NCI-H2227 (cell line): ENCODE results near the gene NYAP2.

Source experiments
- DNase-seq: peaks from one replicate; lab custom pipeline; 2025; ENCODE audit not compliant: unreplicated experiment; lab: John Stamatoyannopoulos, UW

NYAP2 gene

DNA sequence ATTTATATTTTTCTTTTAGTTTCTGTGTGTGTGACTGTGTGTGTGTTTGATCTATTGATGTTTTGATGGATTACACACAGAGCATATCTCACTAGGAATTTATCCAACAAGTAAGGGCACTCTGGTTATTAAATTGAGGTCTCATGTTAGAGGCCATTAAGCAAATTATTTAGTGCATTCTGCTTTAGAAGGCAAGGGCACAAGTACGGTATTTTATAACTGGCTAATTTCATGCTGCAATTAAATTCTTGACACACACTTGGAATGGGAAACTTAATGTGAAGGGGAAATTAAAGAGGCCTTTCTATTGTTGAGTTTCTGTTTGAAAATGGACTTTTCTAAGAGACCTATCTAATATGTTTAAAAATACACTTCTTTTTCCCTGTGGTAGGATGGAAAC, 25.8 kb downstream of the NYAP2 start:
- no peak for DNase-seq

DNA sequence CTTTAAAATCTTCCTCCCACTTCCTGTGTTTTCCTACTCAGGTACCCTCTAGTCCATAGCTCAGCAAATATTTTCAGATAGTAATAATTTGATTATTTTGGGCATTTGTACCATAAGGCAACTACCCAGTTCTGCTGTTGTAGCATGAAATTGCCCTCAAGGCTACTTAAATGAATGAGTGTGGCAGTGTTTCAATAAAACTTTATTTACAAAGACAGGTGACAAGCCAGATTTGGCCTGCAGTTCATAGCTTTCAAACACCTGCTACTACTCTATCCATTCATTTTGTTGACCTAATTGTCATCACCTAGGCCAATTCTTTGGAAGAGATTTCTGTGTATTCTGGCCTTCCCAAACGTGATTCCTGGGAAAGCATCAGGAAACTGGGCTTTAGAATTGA, 28.9 kb downstream of the NYAP2 start:
- DNase-seq, result no peak

DNA sequence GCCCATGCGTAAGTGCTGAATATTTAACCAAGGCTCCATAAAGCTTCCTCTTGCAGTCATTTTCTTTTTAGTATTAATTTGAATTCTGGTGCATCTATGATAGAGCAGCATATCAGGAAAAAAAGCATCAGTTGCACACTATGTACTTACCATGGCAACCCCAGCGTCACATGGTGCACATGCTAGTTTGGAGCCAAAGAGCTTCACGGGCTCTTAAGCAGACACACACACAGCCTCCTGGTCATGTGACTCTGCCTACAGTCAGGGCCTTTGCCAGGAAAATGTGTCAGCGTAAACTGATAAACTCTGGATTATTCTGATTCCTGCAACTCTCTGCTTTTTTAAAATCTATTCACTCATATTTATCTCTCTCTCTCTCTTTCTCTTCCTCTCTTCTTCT, 30.2 kb downstream of the NYAP2 start:
- DNase-seq, result peak; percentile 71

DNA sequence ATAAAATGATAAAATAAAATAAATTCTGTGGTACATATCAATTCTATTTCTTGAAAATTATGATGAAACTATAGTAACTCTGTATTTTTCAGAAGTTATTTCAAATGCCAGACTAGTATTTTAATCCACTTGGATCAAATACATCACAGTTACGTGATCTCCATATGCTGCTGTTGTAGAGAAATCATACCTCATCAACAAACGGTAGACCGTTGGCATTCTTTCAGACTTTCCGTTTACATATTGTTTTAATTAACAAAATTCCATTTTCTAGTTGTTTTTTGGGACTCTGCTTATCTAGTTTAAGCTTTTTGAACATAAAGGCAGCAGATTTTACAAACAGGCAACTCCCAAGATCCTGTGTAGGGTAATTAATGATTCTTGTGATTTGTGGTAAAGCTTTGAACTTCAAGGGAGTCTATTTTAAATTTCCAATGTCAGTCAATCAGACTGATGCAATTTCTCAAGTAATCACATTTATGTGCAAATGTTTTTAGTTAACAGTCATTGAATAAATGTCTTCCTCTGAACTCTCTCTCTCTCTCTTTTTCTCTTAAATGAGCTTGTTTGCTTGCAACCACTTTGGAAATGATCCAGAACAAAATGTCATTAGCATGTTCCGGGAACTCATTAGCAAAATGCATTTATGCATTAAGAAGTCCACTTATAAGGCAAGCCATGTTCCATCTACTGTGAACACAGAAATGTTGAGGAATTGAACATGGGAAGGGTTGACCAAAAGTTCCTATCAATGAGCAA, 31.8 kb downstream of the NYAP2 start:
- DNase-seq, result no peak

DNA sequence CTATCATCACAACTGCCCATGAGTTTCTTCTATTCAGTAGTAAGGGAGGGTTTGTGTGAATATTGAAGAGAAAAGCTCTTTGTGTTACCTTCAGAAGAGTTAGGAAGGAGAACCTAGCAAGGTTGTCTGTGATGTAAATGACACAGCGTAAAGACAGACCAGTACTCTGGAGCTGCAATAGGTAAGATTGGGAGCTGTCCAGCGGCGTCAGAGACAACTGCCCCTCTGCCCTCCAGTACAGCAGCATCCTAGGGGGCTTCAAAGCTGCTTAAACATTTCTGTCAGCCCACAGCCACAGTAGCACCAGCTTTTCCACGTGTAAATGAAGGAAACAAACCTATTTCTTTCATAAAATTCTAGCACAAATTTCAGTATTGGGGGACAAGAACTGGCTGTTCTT, 34.5 kb downstream of the NYAP2 start:
- DNase-seq, result no peak

DNA sequence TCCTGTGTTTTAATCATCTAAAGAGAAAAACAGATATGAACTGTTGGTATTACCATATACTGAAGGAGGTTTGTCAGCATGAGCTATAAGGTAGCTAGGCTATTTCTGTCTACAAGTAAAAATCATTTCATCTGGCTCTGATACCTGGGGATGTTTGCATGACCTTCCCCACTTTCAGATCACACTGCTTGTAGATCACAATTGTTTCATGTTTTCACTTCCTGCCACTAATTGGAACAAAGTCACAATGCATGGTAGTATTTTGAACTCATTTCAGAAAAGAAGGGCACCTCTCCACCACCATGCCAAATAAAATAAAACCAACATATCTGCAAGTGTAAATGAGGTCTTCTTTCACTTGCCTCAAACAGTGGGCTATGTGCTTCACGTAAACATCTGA, 37.8 kb downstream of the NYAP2 start:
- DNase-seq, result no peak

DNA sequence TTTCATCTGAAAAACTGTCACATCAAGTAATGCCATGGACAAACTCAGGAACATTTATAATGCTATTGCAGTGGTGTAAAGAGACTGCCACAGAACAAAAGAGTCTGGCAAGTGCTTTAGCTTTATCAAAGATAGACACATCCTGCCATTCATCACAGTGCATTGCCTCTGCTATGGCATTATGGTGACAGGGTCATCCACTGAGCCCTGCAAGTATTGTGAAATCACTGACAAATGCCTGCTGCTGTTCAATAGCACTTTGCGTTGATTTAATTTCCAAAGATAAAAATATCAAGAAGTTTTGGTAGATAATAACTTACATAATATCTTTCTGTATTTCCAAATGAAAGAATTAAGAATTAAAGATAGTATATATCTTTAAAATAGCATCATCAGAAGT, 38.7 kb downstream of the NYAP2 start:
- DNase-seq, result no peak

DNA sequence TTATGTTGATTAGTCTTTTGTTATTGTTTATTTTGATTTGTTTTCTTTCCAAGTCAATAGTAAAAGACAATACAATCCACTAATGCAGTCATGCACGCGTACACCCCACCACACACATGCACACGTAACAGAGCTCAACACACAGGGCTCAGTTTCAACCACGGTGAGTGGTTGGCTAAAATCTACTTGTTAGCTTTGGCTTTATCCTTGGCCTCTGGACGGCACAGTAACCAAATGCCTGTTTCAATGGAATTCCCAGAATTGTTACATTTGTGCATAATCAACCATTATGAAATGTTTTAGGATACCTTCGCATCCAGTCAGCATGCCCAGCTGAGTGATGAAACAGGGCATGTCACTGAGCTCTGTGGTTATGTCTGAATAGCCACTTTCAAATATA, 53.2 kb downstream of the NYAP2 start:
- no peak for DNase-seq

DNA sequence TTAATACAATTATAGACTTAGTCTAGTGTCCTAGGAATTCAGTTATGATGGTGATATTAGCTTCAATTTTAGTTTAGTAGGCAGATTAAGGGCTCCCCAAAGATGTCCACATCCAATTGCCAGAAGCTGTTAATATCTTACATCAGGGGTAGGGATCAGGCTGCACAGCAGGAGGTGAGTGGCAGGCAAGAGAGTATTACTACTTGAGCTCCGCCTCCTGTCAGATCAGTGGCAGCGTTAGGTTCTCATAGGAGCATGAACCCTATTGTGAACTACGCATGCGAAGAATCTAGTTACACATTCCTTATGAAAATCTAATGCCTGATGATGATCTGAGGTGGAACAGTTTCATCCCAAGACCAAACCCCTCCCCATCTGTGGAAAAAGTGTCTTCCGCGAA, 54.9 kb downstream of the NYAP2 start:
- DNase-seq, result no peak

DNA sequence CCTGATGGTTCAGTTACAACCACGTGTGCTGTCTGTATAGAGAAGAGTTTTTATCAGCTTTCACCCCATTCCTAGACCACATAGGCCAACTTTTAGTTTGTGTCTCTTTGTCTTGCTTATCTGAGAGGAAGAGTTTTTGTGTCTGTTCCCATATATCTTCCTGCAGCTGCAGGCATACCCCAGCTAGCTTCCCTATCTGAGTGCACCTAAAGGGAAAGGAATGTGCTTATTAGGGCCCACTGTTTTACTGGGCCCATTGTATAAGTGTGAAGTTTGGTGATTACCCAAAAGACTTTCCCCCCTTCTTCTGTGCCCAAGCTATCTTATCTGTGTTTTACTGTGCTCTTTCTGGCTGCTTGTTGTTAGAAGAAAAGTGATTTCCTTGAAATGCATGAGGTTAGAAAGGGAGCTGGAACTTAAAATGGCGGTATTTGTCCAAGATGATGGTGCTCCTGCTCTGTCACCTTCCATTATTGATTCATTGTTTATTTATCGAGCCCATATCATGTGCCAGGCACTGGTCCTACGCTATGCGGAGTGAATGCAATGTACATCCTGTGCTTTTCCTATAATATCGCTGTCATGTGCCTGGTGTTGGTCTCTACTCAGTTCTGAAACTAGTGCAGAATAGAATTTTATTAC, 57.2 kb downstream of the NYAP2 start:
- no peak for DNase-seq

DNA sequence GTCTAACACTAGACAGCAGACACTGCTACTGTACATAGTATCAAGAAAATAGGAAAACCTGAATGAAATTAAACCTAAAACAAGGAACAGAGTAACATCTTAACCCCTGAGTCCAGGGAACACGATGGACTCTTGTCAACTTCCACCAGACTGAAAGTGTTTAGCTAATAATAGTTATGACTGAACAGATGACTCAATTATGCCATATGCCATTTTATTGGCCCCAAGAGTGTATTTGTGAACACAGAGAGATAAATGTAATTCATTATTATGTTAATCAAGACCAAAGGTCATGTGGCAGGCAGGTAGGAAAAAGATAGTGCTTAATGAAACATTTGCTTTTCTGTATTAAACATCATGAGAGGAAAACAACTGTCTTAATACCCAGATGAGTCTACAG, 58.0 kb downstream of the NYAP2 start:
- no peak for DNase-seq

DNA sequence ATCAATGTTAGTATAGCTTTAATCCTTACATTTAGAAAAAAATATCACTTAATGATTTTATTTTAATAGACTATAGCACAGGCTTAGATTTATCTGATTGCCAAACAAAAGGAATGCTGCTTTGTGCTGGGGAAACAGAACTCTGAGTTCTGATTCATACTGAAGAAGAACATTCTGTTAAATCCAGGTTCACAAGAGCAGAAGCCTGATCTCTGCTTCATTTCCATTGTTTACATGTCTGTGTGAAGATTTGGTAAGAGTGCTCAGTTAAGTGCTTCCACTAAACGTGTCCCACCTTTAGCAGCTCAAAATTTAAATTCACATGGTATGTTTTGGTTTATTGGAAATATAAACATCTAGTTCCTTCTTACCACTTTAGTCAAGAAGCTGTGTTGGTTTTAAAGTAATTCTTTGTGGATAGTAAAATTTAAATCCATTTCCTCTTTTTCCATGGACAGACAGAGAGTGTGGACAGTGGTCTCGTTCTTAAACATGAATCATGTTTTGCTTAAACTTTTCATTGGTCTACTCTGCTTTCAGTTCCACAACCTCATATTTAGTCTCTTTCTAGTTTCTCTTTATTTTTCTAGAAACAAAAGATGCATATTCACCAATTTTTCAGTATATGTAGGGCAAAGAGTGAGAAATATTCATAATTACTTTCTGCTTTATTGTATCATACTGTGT, 59.1 kb downstream of the NYAP2 start:
- DNase-seq, result no peak

DNA sequence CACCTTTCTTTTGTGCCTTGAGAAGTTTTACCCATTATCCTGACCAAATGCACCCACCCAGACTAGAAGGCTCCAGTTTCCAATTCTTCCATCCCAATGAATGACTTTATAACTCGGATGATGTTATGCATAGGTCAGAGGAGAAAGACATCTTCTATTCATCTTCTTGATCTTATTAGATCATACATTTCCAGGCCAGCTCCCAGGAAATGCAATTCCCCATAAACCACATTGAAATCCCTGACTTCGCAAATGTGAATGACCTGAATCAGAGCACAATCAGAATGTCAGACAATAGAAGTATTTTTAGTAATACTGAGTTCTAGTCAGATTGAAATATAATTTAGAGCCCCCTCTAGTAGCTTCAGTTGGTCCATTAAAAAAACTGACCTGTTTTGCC, 62.9 kb downstream of the NYAP2 start:
- DNase-seq, result no peak

DNA sequence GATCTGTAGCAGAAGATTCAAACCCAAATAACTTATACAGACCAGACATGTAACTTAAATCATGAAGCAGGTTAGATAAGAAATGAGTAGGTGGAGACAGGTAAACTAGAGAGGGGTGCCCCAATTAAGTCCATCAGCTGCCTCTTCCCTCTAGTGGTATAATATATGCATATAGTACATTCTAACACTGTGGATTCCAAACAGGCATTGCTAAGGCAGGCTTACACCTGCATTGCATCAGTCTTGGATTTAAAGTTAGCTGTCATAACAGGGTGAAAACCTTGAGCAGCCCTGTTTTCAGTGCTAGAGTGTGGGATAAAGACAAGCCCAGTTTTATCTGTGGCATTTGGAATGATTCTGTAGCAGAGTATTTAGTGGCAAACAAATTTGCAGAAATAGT, 63.4 kb downstream of the NYAP2 start:
- no peak for DNase-seq

DNA sequence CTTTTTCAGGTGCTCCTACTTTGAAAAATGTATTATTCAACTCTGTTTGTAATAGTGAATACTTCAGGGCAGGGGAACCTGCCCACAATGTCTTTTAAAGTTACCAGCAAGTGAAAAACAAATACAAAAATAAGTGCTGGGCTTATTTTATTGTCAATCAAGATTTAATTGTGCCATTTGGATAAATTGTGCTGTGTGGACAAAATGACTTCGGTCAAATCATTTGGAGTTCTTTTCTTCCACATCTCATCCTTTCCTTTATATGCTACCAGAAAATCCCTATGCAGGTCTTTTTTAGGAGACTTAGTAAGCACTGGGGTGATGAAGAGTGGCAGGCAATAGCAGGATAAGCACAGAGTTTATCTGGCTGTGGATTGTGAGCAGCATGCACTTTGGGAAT, 63.9 kb downstream of the NYAP2 start:
- no peak for DNase-seq

DNA sequence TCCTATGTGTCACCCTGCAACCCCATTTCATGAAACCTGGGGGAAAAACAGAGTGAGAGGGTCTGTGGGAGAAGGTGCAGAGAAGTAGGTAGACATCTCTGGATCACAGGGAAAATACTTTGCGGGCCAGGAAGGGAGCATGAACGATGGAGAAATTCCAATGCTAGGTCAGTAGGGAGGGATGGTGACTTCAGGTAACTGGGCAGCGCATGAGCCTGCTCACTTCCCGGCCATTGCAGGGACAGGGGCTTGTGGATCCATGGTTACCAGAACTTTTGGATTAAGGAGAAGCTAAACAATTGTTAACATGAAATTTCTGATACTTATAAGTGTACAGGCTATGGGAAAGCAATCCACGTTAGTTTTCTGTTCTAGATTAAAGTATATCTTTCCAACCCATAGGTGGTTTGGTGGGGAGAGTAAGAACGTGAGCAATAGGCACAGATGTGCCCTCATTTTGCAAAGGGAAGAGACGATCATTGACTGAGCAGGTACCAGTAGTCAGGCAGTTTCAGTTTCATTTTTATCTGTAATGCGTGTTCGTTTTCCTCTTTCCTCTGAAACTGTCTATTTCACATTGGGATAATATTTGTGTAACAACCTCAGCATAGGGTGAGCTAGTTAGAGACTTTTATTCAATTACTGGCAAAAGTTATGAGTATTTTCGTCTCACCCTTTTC, 65.0 kb downstream of the NYAP2 start:
- DNase-seq, result no peak

DNA sequence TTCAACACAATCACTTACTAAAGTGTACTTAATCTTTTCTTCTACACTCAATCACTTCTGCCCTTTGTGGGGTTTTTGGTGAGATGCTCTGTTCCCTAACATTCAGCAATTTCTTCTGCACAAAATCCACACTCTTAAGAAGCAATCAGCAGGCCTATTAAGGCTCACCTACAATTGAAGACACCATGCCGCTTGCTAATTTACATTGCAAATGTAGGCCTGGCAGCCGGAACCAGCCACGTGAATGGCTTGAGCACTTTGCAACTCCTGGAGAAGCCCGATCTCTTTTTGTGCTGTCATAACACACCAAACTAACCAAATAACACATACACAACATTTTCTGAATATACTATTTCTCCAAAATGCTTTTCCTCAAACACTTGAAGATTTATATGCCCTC, 66.3 kb downstream of the NYAP2 start:
- DNase-seq, result no peak

DNA sequence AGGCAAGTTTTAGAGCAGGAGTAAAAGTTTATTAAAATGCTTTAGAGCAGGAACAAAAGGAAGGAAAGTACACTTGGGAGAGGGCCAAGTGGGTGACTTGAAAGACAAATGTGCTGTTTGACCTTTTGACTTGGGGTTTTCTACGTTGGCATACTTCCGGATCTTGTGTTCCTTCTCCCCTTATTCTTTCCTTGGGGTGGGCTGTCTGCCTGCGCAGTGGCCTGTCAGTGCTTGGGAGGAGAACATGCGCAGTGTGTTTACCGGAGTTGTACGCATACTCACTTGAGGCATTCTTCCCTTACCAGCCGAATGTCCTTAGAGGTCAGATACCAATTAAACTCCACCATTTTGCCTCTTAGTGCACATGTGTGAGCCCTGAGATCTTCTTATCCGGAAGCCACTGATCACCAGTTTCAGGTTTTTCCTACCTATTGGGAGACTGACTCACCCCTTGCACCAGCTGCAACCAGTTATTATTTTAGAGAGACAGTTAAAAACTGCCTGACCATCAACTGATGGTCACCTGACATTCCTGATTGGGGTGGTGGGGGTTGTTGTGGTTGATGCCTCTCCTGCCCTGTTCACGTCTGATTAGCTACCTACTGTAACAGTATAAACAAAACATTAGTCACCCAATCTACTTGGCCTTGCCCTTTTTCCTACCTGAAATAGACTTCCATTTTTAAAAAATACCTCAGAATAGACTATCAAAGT, 67.5 kb downstream of the NYAP2 start:
- DNase-seq, result no peak

DNA sequence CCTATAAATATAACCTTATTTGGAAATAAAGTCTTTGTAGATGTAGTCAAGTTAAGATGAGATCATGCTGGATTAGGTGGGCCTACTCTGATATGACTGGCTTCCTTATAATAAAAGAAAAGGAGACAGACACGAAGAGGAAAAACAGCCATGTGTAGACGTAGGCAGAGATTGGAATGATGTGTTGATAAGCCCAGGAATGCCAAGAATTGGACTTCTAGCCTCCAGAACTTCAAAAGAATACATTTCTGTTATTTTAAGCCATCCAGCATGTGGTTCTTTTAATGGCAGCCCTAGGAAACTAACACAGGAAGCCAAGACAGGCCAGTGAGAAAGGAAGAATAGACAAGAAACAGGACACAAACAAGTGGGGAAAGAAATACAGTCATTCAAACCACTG, 68.6 kb downstream of the NYAP2 start:
- DNase-seq, result no peak

DNA sequence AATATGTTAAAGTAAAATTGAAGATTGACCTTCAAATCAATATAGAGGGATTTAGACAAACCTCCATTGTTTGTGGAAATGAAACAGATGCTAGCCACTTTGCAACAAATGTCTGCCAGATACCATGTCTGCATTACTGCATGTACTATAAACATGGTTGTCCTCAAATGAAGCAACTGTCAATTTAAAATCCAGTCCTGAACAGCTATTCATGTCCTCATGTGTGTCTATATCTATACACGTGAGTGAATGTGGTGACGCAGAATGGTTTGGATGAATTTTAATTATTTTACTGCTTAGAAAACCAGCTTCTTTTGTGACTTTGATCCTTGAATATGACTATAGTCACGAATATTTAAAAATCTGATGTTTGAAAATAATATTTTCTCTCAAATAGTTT, 71.5 kb downstream of the NYAP2 start:
- DNase-seq, result no peak

DNA sequence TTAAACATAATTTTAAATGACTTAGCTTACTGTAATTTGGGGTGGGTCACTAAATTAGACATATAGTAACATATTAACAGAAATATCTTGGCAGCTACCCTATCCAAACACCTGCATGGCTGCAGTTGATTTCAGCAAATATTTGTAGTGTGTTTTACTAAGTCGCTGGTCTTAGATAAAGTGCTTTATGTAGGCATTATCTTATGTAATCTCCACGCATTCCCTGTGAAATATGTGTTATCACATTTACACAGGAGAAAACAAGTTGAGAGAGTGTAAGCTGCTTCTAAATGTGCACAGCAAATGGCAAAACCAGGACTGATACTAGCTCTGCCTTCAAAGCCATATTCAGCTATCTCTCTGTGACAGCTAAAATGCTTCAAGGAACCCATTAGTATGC, 72.0 kb downstream of the NYAP2 start:
- no peak for DNase-seq
